Lower leg skin (tissue), 3 donors: ENCODE results near the gene CASR.

Experiments used
- POLR2A ChIP-seq, 2 donors: fragments of 450-650 bp; IDR thresholded peaks; one replicate each; pipeline ENCODE4 v1.6.1; 2016 to 2017; ENCODE audit warnings: antibody characterized with exemption in 2 of 2, mild to moderate bottlenecking in 1 of 2, moderate library complexity in 1 of 2
- TF ChIP-seq, protein P1 (sequence below), 3 donors: fragments of 450-650 bp; IDR thresholded peaks; one replicate each; pipeline ENCODE4 v1.5.1; 2016; ENCODE audit warnings: antibody characterized with exemption in 3 of 3, mild to moderate bottlenecking in 3 of 3, moderate library complexity in 2 of 3

DNA sequence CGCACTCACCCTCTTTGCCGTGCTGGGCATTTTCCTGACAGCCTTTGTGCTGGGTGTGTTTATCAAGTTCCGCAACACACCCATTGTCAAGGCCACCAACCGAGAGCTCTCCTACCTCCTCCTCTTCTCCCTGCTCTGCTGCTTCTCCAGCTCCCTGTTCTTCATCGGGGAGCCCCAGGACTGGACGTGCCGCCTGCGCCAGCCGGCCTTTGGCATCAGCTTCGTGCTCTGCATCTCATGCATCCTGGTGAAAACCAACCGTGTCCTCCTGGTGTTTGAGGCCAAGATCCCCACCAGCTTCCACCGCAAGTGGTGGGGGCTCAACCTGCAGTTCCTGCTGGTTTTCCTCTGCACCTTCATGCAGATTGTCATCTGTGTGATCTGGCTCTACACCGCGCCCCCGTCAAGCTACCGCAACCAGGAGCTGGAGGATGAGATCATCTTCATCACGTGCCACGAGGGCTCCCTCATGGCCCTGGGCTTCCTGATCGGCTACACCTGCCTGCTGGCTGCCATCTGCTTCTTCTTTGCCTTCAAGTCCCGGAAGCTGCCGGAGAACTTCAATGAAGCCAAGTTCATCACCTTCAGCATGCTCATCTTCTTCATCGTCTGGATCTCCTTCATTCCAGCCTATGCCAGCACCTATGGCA, 100.5 kb downstream of the CASR start:
- TF ChIP-seq, protein P1, sequence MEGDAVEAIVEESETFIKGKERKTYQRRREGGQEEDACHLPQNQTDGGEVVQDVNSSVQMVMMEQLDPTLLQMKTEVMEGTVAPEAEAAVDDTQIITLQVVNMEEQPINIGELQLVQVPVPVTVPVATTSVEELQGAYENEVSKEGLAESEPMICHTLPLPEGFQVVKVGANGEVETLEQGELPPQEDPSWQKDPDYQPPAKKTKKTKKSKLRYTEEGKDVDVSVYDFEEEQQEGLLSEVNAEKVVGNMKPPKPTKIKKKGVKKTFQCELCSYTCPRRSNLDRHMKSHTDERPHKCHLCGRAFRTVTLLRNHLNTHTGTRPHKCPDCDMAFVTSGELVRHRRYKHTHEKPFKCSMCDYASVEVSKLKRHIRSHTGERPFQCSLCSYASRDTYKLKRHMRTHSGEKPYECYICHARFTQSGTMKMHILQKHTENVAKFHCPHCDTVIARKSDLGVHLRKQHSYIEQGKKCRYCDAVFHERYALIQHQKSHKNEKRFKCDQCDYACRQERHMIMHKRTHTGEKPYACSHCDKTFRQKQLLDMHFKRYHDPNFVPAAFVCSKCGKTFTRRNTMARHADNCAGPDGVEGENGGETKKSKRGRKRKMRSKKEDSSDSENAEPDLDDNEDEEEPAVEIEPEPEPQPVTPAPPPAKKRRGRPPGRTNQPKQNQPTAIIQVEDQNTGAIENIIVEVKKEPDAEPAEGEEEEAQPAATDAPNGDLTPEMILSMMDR (IDR thresholded peaks at IDR 0.05) = no peak
- no peak for TF ChIP-seq POLR2A (IDR thresholded peaks at IDR 0.05)
